HEK293T (cell line): ENCODE measurements around the gene SEMA3B.

Experiments
- BHLHE40 ChIP-seq: fragments of 450-650 bp; IDR thresholded peaks from 2 replicates; pipeline ENCODE4 v1.6.1; 2016; ENCODE audit warnings: mild to moderate bottlenecking, moderate library complexity, borderline replicate concordance
- CTBP1 ChIP-seq: fragments of 450-650 bp; IDR thresholded peaks from 2 replicates; pipeline ENCODE4 v1.6.1; 2016; ENCODE audit warnings: borderline replicate concordance
- ELF4 ChIP-seq: fragments of 450-650 bp; IDR thresholded peaks from 2 replicates; pipeline ENCODE4 v1.6.1; 2017; ENCODE audit warnings: antibody characterized with exemption
- FOXA1 ChIP-seq: fragments of 450-650 bp; IDR thresholded peaks from 2 replicates; pipeline ENCODE4 v1.6.1; 2016; ENCODE audit warnings: mild to moderate bottlenecking
- FOXM1 ChIP-seq: fragments of 450-650 bp; IDR thresholded peaks from 2 replicates; pipeline ENCODE4 v1.6.1; 2017; ENCODE audit warnings: mild to moderate bottlenecking, borderline replicate concordance
- HDGF ChIP-seq: fragments of 450-650 bp; IDR thresholded peaks from 2 replicates; pipeline ENCODE4 v1.6.1; 2017; ENCODE audit warnings: antibody characterized with exemption, borderline replicate concordance
- L3MBTL2 ChIP-seq: fragments of 450-650 bp; conservative IDR thresholded peaks from 2 replicates; pipeline ENCODE4 v1.6.1; 2016; ENCODE audit warnings: mild to moderate bottlenecking
- LEF1 ChIP-seq: fragments of 450-650 bp; IDR thresholded peaks from 2 replicates; pipeline ENCODE4 v1.6.1; 2017; ENCODE audit warnings: mild to moderate bottlenecking, borderline replicate concordance
- SP1 ChIP-seq: fragments of 450-650 bp; IDR thresholded peaks from 2 replicates; pipeline ENCODE4 v1.6.1; 2017
- SUZ12 ChIP-seq: fragments of 450-650 bp; IDR thresholded peaks from 2 replicates; pipeline ENCODE4 v1.6.1; 2016; ENCODE audit warnings: mild to moderate bottlenecking
- TARDBP ChIP-seq: fragments of 450-650 bp; IDR thresholded peaks from 2 replicates; pipeline ENCODE4 v1.6.1; 2016
- ZNF384 ChIP-seq: fragments of 450-650 bp; IDR thresholded peaks from 2 replicates; pipeline ENCODE4 v1.6.1; 2016
- TF ChIP-seq, protein P1 (sequence below): fragments of 450-650 bp; IDR thresholded peaks from 2 replicates; pipeline ENCODE4 v1.6.1; 2016

DNA sequence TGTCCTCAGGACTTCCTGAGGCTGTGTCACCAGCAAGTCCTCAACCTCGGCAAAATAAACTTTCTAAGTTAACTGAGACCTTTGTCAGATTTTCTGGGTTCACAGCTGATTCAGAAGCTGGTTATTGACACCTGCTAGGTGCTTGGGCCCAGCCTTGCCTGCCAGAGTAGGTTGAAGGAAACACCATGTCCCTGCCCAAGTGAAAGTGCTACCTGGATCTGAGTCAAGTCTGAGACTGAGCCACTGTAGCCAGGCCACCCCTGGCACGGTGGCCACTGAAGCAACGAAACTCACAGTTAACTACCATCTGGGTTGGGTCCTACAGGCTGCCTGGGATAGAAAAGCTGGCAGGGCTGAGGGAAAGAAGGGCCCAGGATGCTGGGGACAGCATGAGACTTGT lies 45.4 kb downstream of the SEMA3B start:
- TF ChIP-seq SP1 (no peak), ZNF384 (no peak), SUZ12 (no peak), CTBP1 (no peak), L3MBTL2 (no peak), FOXM1 (no peak), TARDBP (no peak), LEF1 (no peak), BHLHE40 (no peak), ELF4 (no peak), HDGF (no peak), FOXA1 (no peak)
- TF ChIP-seq, protein P1, sequence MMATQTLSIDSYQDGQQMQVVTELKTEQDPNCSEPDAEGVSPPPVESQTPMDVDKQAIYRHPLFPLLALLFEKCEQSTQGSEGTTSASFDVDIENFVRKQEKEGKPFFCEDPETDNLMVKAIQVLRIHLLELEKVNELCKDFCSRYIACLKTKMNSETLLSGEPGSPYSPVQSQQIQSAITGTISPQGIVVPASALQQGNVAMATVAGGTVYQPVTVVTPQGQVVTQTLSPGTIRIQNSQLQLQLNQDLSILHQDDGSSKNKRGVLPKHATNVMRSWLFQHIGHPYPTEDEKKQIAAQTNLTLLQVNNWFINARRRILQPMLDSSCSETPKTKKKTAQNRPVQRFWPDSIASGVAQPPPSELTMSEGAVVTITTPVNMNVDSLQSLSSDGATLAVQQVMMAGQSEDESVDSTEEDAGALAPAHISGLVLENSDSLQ, result no peak
